ENCODE measurements around the gene ZNF341. TPM values are rescaled to one million over a fixed set of nuclear protein-coding genes. Genes with fewer than 3 reads are reported as not detected.

The ZNF341 gene
- polyA plus RNA-seq, 1 experiment = 2.9 TPM

DNA sequence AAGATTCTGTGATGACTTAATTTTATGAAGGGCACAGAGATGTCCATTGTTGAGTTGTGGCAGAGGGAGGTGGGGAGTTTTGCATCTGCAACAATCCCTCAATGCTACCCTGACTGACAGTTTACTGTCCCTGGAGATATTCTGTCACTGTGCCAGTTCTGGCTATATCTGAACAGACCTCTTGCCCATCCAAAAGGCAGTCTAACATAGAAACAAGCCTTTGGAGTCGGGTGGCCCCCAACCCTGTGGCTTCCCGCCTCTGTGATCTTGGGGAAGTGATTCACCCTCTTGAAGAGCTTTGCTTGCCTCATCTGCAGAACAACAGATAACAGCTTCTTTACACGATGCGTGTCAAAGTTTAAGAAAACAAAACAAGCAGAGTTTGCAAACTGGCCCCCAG lies 41.8 kb upstream of the ZNF341 start:
- DNase-seq (ENCODE audit: low read depth) = no peak
- ChIA-PET POLR2A (no interaction called here), CTCF (interaction anchor here (0.9 kb wide), 1 partner anchor 124 kb away, joined by 3 read pairs; no protein-coding TSS in a partner anchor)
- H3K4me3 ChIP-seq (ENCODE audit: low read depth, low read length) = no peak overlapping the region
- H3K27me3 ChIP-seq (ENCODE audit: control insufficient read depth, insufficient read depth, low read length) = no peaks in the 10 kb centered on the region
- no peak for TF ChIP-seq CTCF (IDR thresholded peaks at IDR 0.05; ENCODE audit: insufficient read depth, low read depth, low read length)
- no peaks in the 10 kb centered on the region for H3K36me3 ChIP-seq (ENCODE audit: control insufficient read depth, insufficient read depth, low read length)

GRCh38 chr20:33693289-33693688 lies 38.5 kb upstream of the ZNF341 start:
- POLR2A ChIA-PET = no interaction called here
- H3K27me3 ChIP-seq (ENCODE audit: control insufficient read depth, insufficient read depth, low read length) = no peaks in the 10 kb centered on the region
- TF ChIP-seq CTCF (IDR thresholded peaks at IDR 0.05; ENCODE audit: insufficient read depth, low read depth, low read length) = no peak
- no peak for DNase-seq (ENCODE audit: low read depth)
- H3K4me3 ChIP-seq (ENCODE audit: low read depth, low read length) = no peak overlapping the region
- no peaks in the 10 kb centered on the region for H3K36me3 ChIP-seq (ENCODE audit: control insufficient read depth, insufficient read depth, low read length)
- CTCF ChIA-PET = no interaction called here

GRCh38 chr20:33693741-33694638 lies 37.8 kb upstream of the ZNF341 start:
- DNase-seq (ENCODE audit: low read depth) = no peak
- H3K4me3 ChIP-seq (ENCODE audit: low read depth, low read length) = no peak overlapping the region
- H3K27me3 ChIP-seq (ENCODE audit: control insufficient read depth, insufficient read depth, low read length) = no peaks in the 10 kb centered on the region
- ChIA-PET POLR2A (no interaction called here), CTCF (interaction anchor here (1.3 kb wide), 1 partner anchor 28 kb away, joined by 3 read pairs; the partner anchor contains the start of gene ACTL10)
- no peaks in the 10 kb centered on the region for H3K36me3 ChIP-seq (ENCODE audit: control insufficient read depth, insufficient read depth, low read length)
- TF ChIP-seq CTCF (IDR thresholded peaks at IDR 0.05; ENCODE audit: insufficient read depth, low read depth, low read length) = no peak

DNA sequence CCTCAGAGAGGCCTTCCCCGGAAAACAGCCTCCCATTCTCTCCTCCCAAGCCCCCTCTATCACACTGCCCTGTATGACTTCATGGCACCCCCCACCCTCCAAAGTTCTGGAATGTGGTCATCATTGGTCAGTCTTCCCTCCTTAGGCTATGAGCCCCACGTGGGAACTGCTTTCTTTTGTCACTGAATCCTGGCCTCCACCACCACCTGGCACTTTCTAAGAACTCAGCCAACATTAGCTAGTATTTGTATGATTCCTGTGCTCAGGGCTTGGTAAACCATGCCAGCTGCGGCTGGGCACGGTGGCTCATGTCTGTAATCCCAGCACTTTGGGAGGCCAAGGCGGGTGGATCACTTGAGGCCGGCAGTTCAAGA lies 37.2 kb upstream of the ZNF341 start:
- DNase-seq (ENCODE audit: low read depth) = no peak
- no peaks in the 10 kb centered on the region for H3K27me3 ChIP-seq (ENCODE audit: control insufficient read depth, insufficient read depth, low read length)
- ChIA-PET POLR2A (no interaction called here), CTCF (interaction anchor here (1.3 kb wide), 1 partner anchor 28 kb away, joined by 3 read pairs; the partner anchor contains the start of gene ACTL10)
- TF ChIP-seq CTCF (IDR thresholded peaks at IDR 0.05; ENCODE audit: insufficient read depth, low read depth, low read length) = no peak
- H3K4me3 ChIP-seq (ENCODE audit: low read depth, low read length) = no peak overlapping the region
- H3K36me3 ChIP-seq (ENCODE audit: control insufficient read depth, insufficient read depth, low read length) = no peaks in the 10 kb centered on the region

- Histone ChIP-seq H3K36me3 (ENCODE audit: control insufficient read depth, insufficient read depth, low read length) (no peaks in the 10 kb centered on the region), H3K27me3 (ENCODE audit: control insufficient read depth, insufficient read depth, low read length) (no peaks in the 10 kb centered on the region), H3K4me3 (ENCODE audit: low read depth, low read length) (no peak overlapping the region)
- no peak for DNase-seq (ENCODE audit: low read depth)
- no peak for TF ChIP-seq CTCF (IDR thresholded peaks at IDR 0.05; ENCODE audit: insufficient read depth, low read depth, low read length)
- ChIA-PET POLR2A (no interaction called here), CTCF (interaction anchor here (1.0 to 1.5 kb wide), 4 partner anchors 9 to 43 kb away, joined by 3 to 4 read pairs (median 3); partner anchors contain the start of gene ACTL10)
Observed at GRCh38 chr20:33696448-33696847, 35.3 kb upstream of the ZNF341 start.
